Liver (tissue), 9 donors: ENCODE results near the gene TFDP2. TPM values are rescaled to one million over a fixed set of nuclear protein-coding genes. Genes with fewer than 3 reads are reported as not detected.

ENCODE experiments used
- DNase-seq: peaks from one replicate; pipeline ENCODE4 v3.0.0-alpha.2; 2017; ENCODE audit warnings: low spot score
- H3K27ac ChIP-seq, 2 donors: one replicate each; pipeline ENCODE4 v1.7.0; 2013; ENCODE audit warnings: inconsistent platforms in 2 of 2, low read length in 2 of 2, control low read depth in 1 of 2, low read depth in 1 of 2, mild to moderate bottlenecking in 1 of 2
- H3K27me3 ChIP-seq, 4 donors: one replicate each; pipeline versions ENCODE4 v1.6.1 to v1.7.0; 2013; ENCODE audit warnings: low read length in 3 of 4, inconsistent platforms in 1 of 4, mild to moderate bottlenecking in 1 of 4, moderate library complexity in 1 of 4; ENCODE audit not compliant: control insufficient read depth in 4 of 4, insufficient read depth in 4 of 4
- H3K36me3 ChIP-seq, 4 donors: one replicate each; pipeline versions ENCODE4 v1.6.1 to v1.7.0; 2013; ENCODE audit warnings: low read length in 3 of 4, mild to moderate bottlenecking in 3 of 4, low read depth in 1 of 4, moderate library complexity in 1 of 4; ENCODE audit not compliant: control insufficient read depth in 4 of 4, insufficient read depth in 3 of 4
- H3K4me1 ChIP-seq, 4 donors: one replicate each; pipeline versions ENCODE4 v1.6.1 to v1.7.0; 2013; ENCODE audit warnings: low read length in 3 of 4, mild to moderate bottlenecking in 3 of 4, moderate library complexity in 1 of 4; ENCODE audit not compliant: control insufficient read depth in 4 of 4, insufficient read depth in 4 of 4
- H3K4me3 ChIP-seq, 3 donors: one replicate each; pipeline versions ENCODE4 v1.6.1 to v1.7.0; 2013; ENCODE audit warnings: low read length in 3 of 3, control low read depth in 1 of 3, low read depth in 1 of 3, mild to moderate bottlenecking in 1 of 3
- H3K9ac ChIP-seq, 2 donors: one replicate each; pipeline ENCODE4 v1.7.0; 2013; ENCODE audit warnings: low read length in 2 of 2, mild to moderate bottlenecking in 2 of 2, moderate library complexity in 2 of 2, control low read depth in 1 of 2, low read depth in 1 of 2
- H3K9me3 ChIP-seq, 4 donors: one replicate each; pipeline versions ENCODE4 v1.6.1 to v1.7.0; 2013; ENCODE audit warnings: low read length in 3 of 4; ENCODE audit not compliant: control insufficient read depth in 4 of 4
- EGR1 ChIP-seq, 2 donors: IDR thresholded peaks; 2 replicates each; pipeline ENCODE4 v1.6.1; 2016 to 2018; ENCODE audit warnings: antibody characterized with exemption in 2 of 2, low read depth in 2 of 2
- FOXA1 ChIP-seq: IDR thresholded peaks from 2 replicates; pipeline ENCODE4 v1.6.1; 2016; ENCODE audit warnings: antibody characterized with exemption
- FOXA2 ChIP-seq: IDR thresholded peaks from 2 replicates; pipeline ENCODE4 v1.6.1; 2016; ENCODE audit warnings: antibody characterized with exemption
- GABPA ChIP-seq, 2 donors: IDR thresholded peaks in 1 of 2; conservative IDR thresholded peaks in 1 of 2; 2 replicates each; pipeline ENCODE4 v1.6.1; 2016; ENCODE audit warnings: antibody characterized with exemption in 2 of 2, mild to moderate bottlenecking in 1 of 2, moderate library complexity in 1 of 2
- HNF4A ChIP-seq, 2 donors: conservative IDR thresholded peaks; 2 replicates each; pipeline ENCODE4 v1.6.1; 2016; ENCODE audit warnings: antibody characterized with exemption in 2 of 2, mild to moderate bottlenecking in 2 of 2
- HNF4G ChIP-seq: IDR thresholded peaks from 2 replicates; pipeline ENCODE4 v1.6.1; 2016; ENCODE audit warnings: antibody characterized with exemption
- JUND ChIP-seq, 2 donors: IDR thresholded peaks; 2 replicates each; pipeline ENCODE4 v1.6.1; 2016; ENCODE audit warnings: antibody characterized with exemption in 2 of 2
- NR2F2 ChIP-seq: IDR thresholded peaks from 2 replicates; pipeline ENCODE4 v1.6.1; 2016; ENCODE audit warnings: antibody characterized with exemption
- RAD21 ChIP-seq, 2 donors: IDR thresholded peaks; 2 replicates each; pipeline ENCODE4 v1.6.1; 2016; ENCODE audit warnings: antibody characterized with exemption in 2 of 2, mild to moderate bottlenecking in 2 of 2
- REST ChIP-seq: IDR thresholded peaks from 2 replicates; pipeline ENCODE4 v1.6.1; 2016; ENCODE audit warnings: antibody characterized with exemption, mild to moderate bottlenecking
- RXRA ChIP-seq, 2 donors: IDR thresholded peaks; 2 replicates each; pipeline ENCODE4 v1.6.1; 2017 to 2018; ENCODE audit warnings: antibody characterized with exemption in 2 of 2, mild to moderate bottlenecking in 1 of 2
- SP1 ChIP-seq: IDR thresholded peaks from 2 replicates; pipeline ENCODE4 v1.6.1; 2018; ENCODE audit warnings: antibody characterized with exemption, mild to moderate bottlenecking
- TAF1 ChIP-seq: conservative IDR thresholded peaks from 2 replicates; pipeline ENCODE4 v1.6.1; 2016; ENCODE audit warnings: antibody characterized with exemption, mild to moderate bottlenecking
- YY1 ChIP-seq: IDR thresholded peaks from 2 replicates; pipeline ENCODE4 v1.6.1; 2016; ENCODE audit warnings: antibody characterized with exemption, mild to moderate bottlenecking
- WGBS: extraction: QIAGEN DNeasy Blood & Tissue Kit; methylation state at CpG from one replicate; pipeline ENCODE4 v1.1.7; 2013; 5-methylcytosine and 5-hydroxymethylcytosine counted together
- polyA plus RNA-seq, 2 donors: library from polyadenylated mRNA; stranded (reverse) in 1 of 2; unstranded in 1 of 2; fragments of 200-250 nt in 1 of 2; fragments of >200 nt in 1 of 2; fragmentation: Nextera tagmentation in 1 of 2; extraction: Ambion mirVana in 1 of 2; gene quantifications; one replicate each; pipeline versions ENCODE4 v1.2.1 to v1.2.3, GENCODE V29; 2013 to 2015
- total RNA-seq, 2 donors: library from RNA; depleted of rRNA; stranded (reverse); fragments of >200 nt; gene quantifications; one replicate each; pipeline ENCODE4 v1.2.3, GENCODE V29; 2014
- TF ChIP-seq, protein P1 (sequence below): IDR thresholded peaks from 2 replicates; pipeline ENCODE4 v1.6.1; 2016; ENCODE audit warnings: antibody characterized with exemption
- TF ChIP-seq, protein P2 (sequence below): fragments of 150-350 bp; IDR thresholded peaks from 2 replicates; pipeline ENCODE4 v1.5.1; 2017; ENCODE audit warnings: improper control_type of control experiment, low read depth, low read length; ENCODE audit not compliant: missing input control
- TF ChIP-seq, protein P3 (sequence below): IDR thresholded peaks from 2 replicates; pipeline ENCODE4 v1.6.1; 2016; ENCODE audit warnings: antibody characterized with exemption
- TF ChIP-seq, protein P4 (sequence below): IDR thresholded peaks from 2 replicates; pipeline ENCODE4 v1.6.1; 2016; ENCODE audit warnings: antibody characterized with exemption
- donor health status: healthy.
- donor health status: healthy.
- donor health status: healthy.
- donor health status: healthy.
- donor health status: healthy.

TFDP2 gene
- total and polyA plus RNA-seq, 4 donors = 8.0 to 52.0 (median 29.7) TPM

- TF ChIP-seq, protein P1, sequence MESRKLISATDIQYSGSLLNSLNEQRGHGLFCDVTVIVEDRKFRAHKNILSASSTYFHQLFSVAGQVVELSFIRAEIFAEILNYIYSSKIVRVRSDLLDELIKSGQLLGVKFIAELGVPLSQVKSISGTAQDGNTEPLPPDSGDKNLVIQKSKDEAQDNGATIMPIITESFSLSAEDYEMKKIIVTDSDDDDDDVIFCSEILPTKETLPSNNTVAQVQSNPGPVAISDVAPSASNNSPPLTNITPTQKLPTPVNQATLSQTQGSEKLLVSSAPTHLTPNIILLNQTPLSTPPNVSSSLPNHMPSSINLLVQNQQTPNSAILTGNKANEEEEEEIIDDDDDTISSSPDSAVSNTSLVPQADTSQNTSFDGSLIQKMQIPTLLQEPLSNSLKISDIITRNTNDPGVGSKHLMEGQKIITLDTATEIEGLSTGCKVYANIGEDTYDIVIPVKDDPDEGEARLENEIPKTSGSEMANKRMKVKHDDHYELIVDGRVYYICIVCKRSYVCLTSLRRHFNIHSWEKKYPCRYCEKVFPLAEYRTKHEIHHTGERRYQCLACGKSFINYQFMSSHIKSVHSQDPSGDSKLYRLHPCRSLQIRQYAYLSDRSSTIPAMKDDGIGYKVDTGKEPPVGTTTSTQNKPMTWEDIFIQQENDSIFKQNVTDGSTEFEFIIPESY = no peak
- TF ChIP-seq RAD21 (IDR thresholded peaks at IDR 0.05) = no peak
- no peak for TF ChIP-seq FOXA2
- TF ChIP-seq YY1 = no peak
- TF ChIP-seq RXRA (IDR thresholded peaks at IDR 0.05) = no peak
- TF ChIP-seq GABPA (IDR thresholded peaks at IDR 0.05 in 1 of 2, conservative IDR thresholded peaks at IDR 0.05 in 1 of 2) = no peak
- TF ChIP-seq, protein P2, sequence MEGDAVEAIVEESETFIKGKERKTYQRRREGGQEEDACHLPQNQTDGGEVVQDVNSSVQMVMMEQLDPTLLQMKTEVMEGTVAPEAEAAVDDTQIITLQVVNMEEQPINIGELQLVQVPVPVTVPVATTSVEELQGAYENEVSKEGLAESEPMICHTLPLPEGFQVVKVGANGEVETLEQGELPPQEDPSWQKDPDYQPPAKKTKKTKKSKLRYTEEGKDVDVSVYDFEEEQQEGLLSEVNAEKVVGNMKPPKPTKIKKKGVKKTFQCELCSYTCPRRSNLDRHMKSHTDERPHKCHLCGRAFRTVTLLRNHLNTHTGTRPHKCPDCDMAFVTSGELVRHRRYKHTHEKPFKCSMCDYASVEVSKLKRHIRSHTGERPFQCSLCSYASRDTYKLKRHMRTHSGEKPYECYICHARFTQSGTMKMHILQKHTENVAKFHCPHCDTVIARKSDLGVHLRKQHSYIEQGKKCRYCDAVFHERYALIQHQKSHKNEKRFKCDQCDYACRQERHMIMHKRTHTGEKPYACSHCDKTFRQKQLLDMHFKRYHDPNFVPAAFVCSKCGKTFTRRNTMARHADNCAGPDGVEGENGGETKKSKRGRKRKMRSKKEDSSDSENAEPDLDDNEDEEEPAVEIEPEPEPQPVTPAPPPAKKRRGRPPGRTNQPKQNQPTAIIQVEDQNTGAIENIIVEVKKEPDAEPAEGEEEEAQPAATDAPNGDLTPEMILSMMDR = no peak
- TF ChIP-seq, protein P3, sequence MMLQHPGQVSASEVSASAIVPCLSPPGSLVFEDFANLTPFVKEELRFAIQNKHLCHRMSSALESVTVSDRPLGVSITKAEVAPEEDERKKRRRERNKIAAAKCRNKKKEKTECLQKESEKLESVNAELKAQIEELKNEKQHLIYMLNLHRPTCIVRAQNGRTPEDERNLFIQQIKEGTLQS = no peak
- no peak for TF ChIP-seq SP1
- TF ChIP-seq TAF1 = no peak
- TF ChIP-seq REST = no peak
- TF ChIP-seq JUND (IDR thresholded peaks at IDR 0.05) = no peak
- TF ChIP-seq, protein P4, sequence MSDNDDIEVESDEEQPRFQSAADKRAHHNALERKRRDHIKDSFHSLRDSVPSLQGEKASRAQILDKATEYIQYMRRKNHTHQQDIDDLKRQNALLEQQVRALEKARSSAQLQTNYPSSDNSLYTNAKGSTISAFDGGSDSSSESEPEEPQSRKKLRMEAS = no peak
- no peak for TF ChIP-seq HNF4G
- TF ChIP-seq EGR1 (IDR thresholded peaks at IDR 0.05; ENCODE audit: low read depth in 2 of 2) = no peak
- TF ChIP-seq NR2F2 = no peak
- no peak for TF ChIP-seq HNF4A (conservative IDR thresholded peaks at IDR 0.05)
- TF ChIP-seq FOXA1 = no peak
- no peak overlapping the region for H3K9ac ChIP-seq
- peaks cover 0 to 7% (median 3%) of the 10 kb centered on the region in 4 donors for H3K4me1 ChIP-seq
- DNase-seq = no peak
- no peaks in the 10 kb centered on the region for H3K36me3 ChIP-seq
- H3K27me3 ChIP-seq = no peaks in the 10 kb centered on the region
- 96% methylated on average over 2 of the region's 2 CpGs for WGBS
- H3K27ac ChIP-seq = no peak overlapping the region
- no peaks in the 10 kb centered on the region for H3K9me3 ChIP-seq
- no peak overlapping the region for H3K4me3 ChIP-seq
Measured at GRCh38 chr3:142124243-142124642, 25.1 kb downstream of the TFDP2 start.
